CD14-positive monocyte (primary cell): ENCODE data around the gene VPS37C. TPM values are rescaled to one million over a fixed set of nuclear protein-coding genes. Genes with fewer than 3 reads are reported as not detected.

ENCODE experiments used
- DNase-seq, 3 donors: peaks; one replicate each; pipeline ENCODE4 v3.0.0-alpha.2; 2011 to 2022
- H2AFZ ChIP-seq: 2 replicates; pipeline ENCODE4 v1.6.0; 2012; ENCODE audit warnings: mild to moderate bottlenecking, low read depth, low read length, inconsistent platforms; ENCODE audit not compliant: insufficient read depth, poor library complexity, severe bottlenecking
- H3K27ac ChIP-seq, 2 donors: 1 replicate in 1 of 2; 2 replicates in 1 of 2; pipeline ENCODE4 v1.5.1; 2012 to 2013; ENCODE audit warnings: low read length in 2 of 2, control low read depth in 1 of 2, inconsistent platforms in 1 of 2, low read depth in 1 of 2, mild to moderate bottlenecking in 1 of 2
- H3K27me3 ChIP-seq, 2 donors: one replicate each; pipeline versions ENCODE4 v1.6.0 to v1.6.1; 2011 to 2013; ENCODE audit warnings: low read length in 2 of 2; ENCODE audit not compliant: control insufficient read depth in 2 of 2, insufficient read depth in 2 of 2
- H3K36me3 ChIP-seq, 2 donors: replicated peaks in 1 of 2; 1 replicate in 1 of 2; 2 replicates in 1 of 2; pipeline versions ENCODE4 v1.5.1 to v1.6.1; 2012 to 2013; ENCODE audit warnings: low read length in 2 of 2, control low read depth in 1 of 2, inconsistent platforms in 1 of 2, mild to moderate bottlenecking in 1 of 2; ENCODE audit not compliant: insufficient read depth in 2 of 2, control insufficient read depth in 1 of 2
- H3K4me1 ChIP-seq, 2 donors: 1 replicate in 1 of 2; 2 replicates in 1 of 2; pipeline versions ENCODE4 v1.5.1 to v1.6.1; 2012 to 2013; ENCODE audit warnings: low read length in 2 of 2, control low read depth in 1 of 2, inconsistent platforms in 1 of 2, mild to moderate bottlenecking in 1 of 2, moderate library complexity in 1 of 2; ENCODE audit not compliant: insufficient read depth in 2 of 2, control insufficient read depth in 1 of 2
- H3K4me2 ChIP-seq: replicated peaks from 2 replicates; pipeline ENCODE3; 2012; ENCODE audit warnings: low read length, moderate library complexity, mild to moderate bottlenecking; ENCODE audit not compliant: poor library complexity, severe bottlenecking; ENCODE audit errors: extremely low read depth
- H3K4me3 ChIP-seq, 3 experiments: fragments of 200-600 bp in 1 of 3; sonication (generic) in 1 of 3; replicated peaks in 1 of 3; 1 replicate in 2 of 3; 2 replicates in 1 of 3; pipeline ENCODE4 v1.5.1; 2011 to 2013; ENCODE audit warnings: low read length in 3 of 3, mild to moderate bottlenecking in 3 of 3, control low read depth in 2 of 3, low read depth in 2 of 3, inconsistent platforms in 1 of 3, moderate library complexity in 1 of 3
- H3K79me2 ChIP-seq: 2 replicates; pipeline ENCODE4 v1.6.0; 2012; ENCODE audit warnings: mild to moderate bottlenecking, control low read depth, inconsistent platforms, low read length, moderate library complexity; ENCODE audit not compliant: insufficient read depth
- H3K9ac ChIP-seq: 2 replicates; pipeline ENCODE4 v1.6.0; 2017; ENCODE audit warnings: low read length, mild to moderate bottlenecking; ENCODE audit not compliant: insufficient read depth, poor library complexity, severe bottlenecking
- H3K9me3 ChIP-seq, 2 donors: replicated peaks in 1 of 2; 1 replicate in 1 of 2; 2 replicates in 1 of 2; pipeline versions ENCODE4 v1.5.1 to v1.6.1; 2012 to 2013; ENCODE audit warnings: low read length in 2 of 2, control low read depth in 1 of 2; ENCODE audit not compliant: control insufficient read depth in 1 of 2, insufficient read depth in 1 of 2
- H4K20me1 ChIP-seq: 2 replicates; pipeline ENCODE4 v1.6.0; 2012; ENCODE audit warnings: mild to moderate bottlenecking, low read length, control low read depth, moderate library complexity; ENCODE audit not compliant: insufficient read depth
- H3K27ac Mint-ChIP-seq, 7 donors: one replicate each; pipeline ENCODE4 v1.8.0; 2020; ENCODE audit warnings: mild to moderate bottlenecking in 7 of 7, mixed read lengths in 7 of 7, moderate library complexity in 6 of 7, inconsistent platforms in 2 of 7
- H3K27me3 Mint-ChIP-seq, 3 donors: one replicate each; pipeline ENCODE4 v1.8.0; 2021 to 2022; ENCODE audit warnings: low read depth in 3 of 3, mild to moderate bottlenecking in 3 of 3, mixed read lengths in 3 of 3, moderate library complexity in 3 of 3, inconsistent platforms in 1 of 3
- H3K36me3 Mint-ChIP-seq, 2 donors: one replicate each; pipeline ENCODE4 v1.8.0; 2020; ENCODE audit warnings: mixed read lengths in 2 of 2, inconsistent platforms in 1 of 2, mild to moderate bottlenecking in 1 of 2
- H3K4me1 Mint-ChIP-seq: one replicate; pipeline ENCODE4 v1.8.0; 2020; ENCODE audit warnings: mild to moderate bottlenecking, mixed read lengths
- H3K4me3 Mint-ChIP-seq, 2 donors: one replicate each; pipeline ENCODE4 v1.8.0; 2020; ENCODE audit warnings: mild to moderate bottlenecking in 2 of 2, mixed read lengths in 2 of 2, moderate library complexity in 1 of 2
- H3K9me3 Mint-ChIP-seq, 7 donors: one replicate each; pipeline ENCODE4 v1.8.0; 2020 to 2022; ENCODE audit warnings: mixed read lengths in 7 of 7, mild to moderate bottlenecking in 6 of 7, moderate library complexity in 6 of 7, inconsistent platforms in 2 of 7
- CTCF ChIP-seq: fragments of 200-600 bp; IDR thresholded peaks from one replicate; pipeline ENCODE4 v1.8.0; 2022; ENCODE audit warnings: antibody characterized with exemption, mild to moderate bottlenecking
- WGBS: methylation state at CpG from one replicate; pipeline ENCODE4 v1.1.5; 2013; ENCODE audit warnings: missing lambda C conversion rate; ENCODE audit not compliant: insufficient coverage; 5-methylcytosine and 5-hydroxymethylcytosine counted together
- intact Hi-C, 2 donors: fragments of 100-400 bp; cut with micrococcal nuclease; formaldehyde crosslinking; loops; one replicate each; pipeline versions ENCODE4 v1.15.0 to v1.15.1; 2023
- polyA plus RNA-seq, 3 donors: library from polyadenylated mRNA; depleted of rRNA in 1 of 3; unstranded in 2 of 3; stranded (reverse) in 1 of 3; fragments of 300-500 nt in 2 of 3; fragments of >200 nt in 1 of 3; fragmentation: Illumina TruSeq in 2 of 3; gene quantifications; 1 replicate in 2 of 3; 2 replicates in 1 of 3; pipeline ENCODE4 v1.2.3, GENCODE V29; 2012 to 2021

Gene VPS37C
- polyA plus RNA-seq, 3 donors: 1.9 to 25.1 (median 3.8) TPM

DNA sequence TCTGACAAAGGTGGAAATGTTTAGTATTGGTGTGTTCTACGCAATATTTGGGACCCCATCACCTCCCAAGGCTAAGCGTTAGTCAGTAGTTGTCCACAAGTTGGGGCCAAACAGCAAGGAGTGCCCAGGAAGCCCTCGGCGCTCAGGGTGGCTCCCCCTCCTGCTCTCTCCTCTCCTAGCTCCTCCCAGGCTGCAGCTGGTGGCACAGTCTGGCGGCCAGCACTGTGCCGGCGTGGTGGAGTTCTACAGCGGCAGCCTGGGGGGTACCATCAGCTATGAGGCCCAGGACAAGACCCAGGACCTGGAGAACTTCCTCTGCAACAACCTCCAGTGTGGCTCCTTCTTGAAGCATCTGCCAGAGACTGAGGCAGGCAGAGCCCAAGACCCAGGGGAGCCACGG lies 42.2 kb downstream of the VPS37C start:
- TF ChIP-seq CTCF: no peak
- no peak overlapping the region for H3K4me3 ChIP-seq
- no peaks in the 10 kb centered on the region for H3K9me3 ChIP-seq
- WGBS: 74% methylated on average over 7 of the region's 9 CpGs
- H3K36me3 ChIP-seq: no peaks in the 10 kb centered on the region
- H3K9ac ChIP-seq: no peak overlapping the region
- no peaks in the 10 kb centered on the region for H3K79me2 ChIP-seq
- DNase-seq: no peak
- no peak overlapping the region for H3K27ac Mint-ChIP-seq
- no peaks in the 10 kb centered on the region for H3K27me3 ChIP-seq
- H3K4me1 ChIP-seq: peaks cover 6% of the 10 kb centered on the region in 2 donors
- intact Hi-C loops: no loop called here
- peaks cover 22% of the 10 kb centered on the region for H3K4me1 Mint-ChIP-seq
- H3K27ac ChIP-seq: no peak overlapping the region
- H2AFZ ChIP-seq: no peak overlapping the region
- peaks cover 2 to 11% (median 3%) of the 10 kb centered on the region in 3 donors for H3K27me3 Mint-ChIP-seq
- peaks cover 0 to 2% of the 10 kb centered on the region in 2 donors for H3K36me3 Mint-ChIP-seq
- no peaks in the 10 kb centered on the region for H4K20me1 ChIP-seq
- no peak overlapping the region for H3K4me3 Mint-ChIP-seq
- H3K9me3 Mint-ChIP-seq: peaks cover 0 to 2% (median 0%) of the 10 kb centered on the region in 7 donors
- no peak overlapping the region for H3K4me2 ChIP-seq

- Mint-ChIP-seq H3K4me1 (peaks cover 20% of the 10 kb centered on the region), H3K27ac (no peak overlapping the region), H3K36me3 (peaks cover 0 to 2% of the 10 kb centered on the region in 2 donors)
Measured at GRCh38 chr11:61118406-61118805, 42.8 kb downstream of the VPS37C start.

More at GRCh38 chr11:61118406-61118805, 42.8 kb downstream of the VPS37C start:
- Histone ChIP-seq H3K4me2 (no peak overlapping the region), H3K4me1 (peaks cover 6% of the 10 kb centered on the region in 2 donors), H3K27me3 (no peaks in the 10 kb centered on the region), H3K4me3 (no peak overlapping the region), H3K9ac (no peak overlapping the region), H3K36me3 (no peaks in the 10 kb centered on the region), H2AFZ (no peak overlapping the region), H3K27ac (no peak overlapping the region), H4K20me1 (no peaks in the 10 kb centered on the region), H3K79me2 (no peaks in the 10 kb centered on the region), H3K9me3 (no peaks in the 10 kb centered on the region)
- TF ChIP-seq CTCF: no peak
- intact Hi-C loops: no loop called here
- no peak for DNase-seq
- Mint-ChIP-seq H3K27me3 (peaks cover 2 to 11% (median 5%) of the 10 kb centered on the region in 3 donors), H3K4me3 (no peak overlapping the region), H3K9me3 (peaks cover 0 to 2% (median 0%) of the 10 kb centered on the region in 7 donors)
- WGBS: 94% methylated on average over 2 of the region's 9 CpGs
